ENCODE data around the gene DPF3.

GRCh38 chr14:72839753-72840607 is 53.9 kb downstream of the DPF3 start:
- TF ChIP-seq EZH2 (IDR thresholded peaks at IDR 0.05; ENCODE audit: low read depth) (no peak), CTCF (conservative IDR thresholded peaks at IDR 0.05) (no peak)
